GM19025 (cell line): ENCODE data around the gene NBPF26.
A peak's percentile ranks its signal among the peaks of the same experiment; 100 is the strongest.
"Not testable (repeated sequence)": the region's sequence is repeated elsewhere in the genome, so short reads cannot be mapped to it uniquely, and the experiment has no call there.

ENCODE experiments used
- ATAC-seq: cut with Tn5 transposase; IDR thresholded peaks from one replicate; pipeline ENCODE4 v1.9.1; 2021; ENCODE audit warnings: mild to moderate bottlenecking, low read depth, moderate library complexity; ENCODE audit not compliant: unreplicated experiment

Gene NBPF26

DNA sequence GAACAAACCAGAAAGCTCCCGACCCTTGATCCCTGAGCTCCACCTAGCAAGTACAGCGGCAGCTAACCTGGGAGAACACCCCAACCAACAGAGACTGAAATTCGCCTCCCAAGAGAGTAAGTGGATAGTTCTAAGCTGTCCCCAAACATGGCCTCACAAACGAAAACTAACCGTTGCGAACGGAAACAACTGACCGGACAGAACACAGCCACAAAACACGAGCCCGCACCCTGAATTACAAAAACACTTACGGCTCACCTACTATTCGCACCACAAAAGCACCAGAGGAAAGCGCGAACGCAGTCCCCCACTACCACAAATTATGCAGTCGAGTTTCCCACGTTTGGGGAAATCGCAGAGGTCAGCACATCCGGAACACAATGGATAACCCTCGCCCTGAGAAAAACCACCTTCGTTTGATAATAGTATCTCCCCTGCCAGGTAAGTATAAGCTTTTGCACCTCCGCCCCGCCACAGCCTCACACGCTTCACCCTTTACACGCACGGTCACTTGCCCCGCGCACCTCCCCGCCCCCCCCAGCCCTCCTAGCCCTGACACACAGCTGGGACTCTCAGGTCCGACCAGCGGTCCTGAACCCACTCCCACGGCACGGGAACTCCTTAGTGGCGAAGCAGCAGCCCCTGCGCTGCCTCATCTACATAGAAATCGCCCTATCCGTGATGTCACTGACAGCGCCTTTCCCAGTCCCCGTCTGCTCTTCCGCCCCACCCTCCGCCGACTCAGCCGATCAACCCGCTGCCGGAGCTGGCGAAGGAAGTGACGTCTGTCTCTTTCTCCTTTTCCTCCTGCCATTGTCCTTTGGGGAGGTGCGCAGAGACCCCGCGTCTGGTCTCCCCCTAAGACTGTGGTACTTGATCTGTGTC is 127.0 kb downstream of the NBPF26 start:
- ATAC-seq, result peak; percentile 76

DNA sequence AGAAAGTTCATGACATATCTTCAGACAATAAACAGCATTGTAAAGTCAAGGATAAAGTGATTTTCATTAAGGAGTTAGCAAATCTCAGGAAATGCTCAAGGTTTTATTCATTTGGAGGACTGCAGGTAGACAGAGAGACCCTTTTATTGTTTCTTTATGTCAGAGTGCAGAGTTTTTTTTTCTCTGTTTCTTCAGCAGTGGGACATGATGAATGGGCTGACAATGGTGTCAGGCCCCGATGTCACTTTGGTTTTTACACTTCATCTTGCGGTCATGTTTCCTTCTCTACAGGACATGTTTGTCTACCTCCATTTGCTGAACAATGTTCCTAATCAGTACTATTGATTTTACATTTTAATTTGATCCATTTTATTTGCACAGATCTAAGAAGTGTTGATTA is 134.4 kb downstream of the NBPF26 start:
- ATAC-seq, result not testable (repeated sequence)

DNA sequence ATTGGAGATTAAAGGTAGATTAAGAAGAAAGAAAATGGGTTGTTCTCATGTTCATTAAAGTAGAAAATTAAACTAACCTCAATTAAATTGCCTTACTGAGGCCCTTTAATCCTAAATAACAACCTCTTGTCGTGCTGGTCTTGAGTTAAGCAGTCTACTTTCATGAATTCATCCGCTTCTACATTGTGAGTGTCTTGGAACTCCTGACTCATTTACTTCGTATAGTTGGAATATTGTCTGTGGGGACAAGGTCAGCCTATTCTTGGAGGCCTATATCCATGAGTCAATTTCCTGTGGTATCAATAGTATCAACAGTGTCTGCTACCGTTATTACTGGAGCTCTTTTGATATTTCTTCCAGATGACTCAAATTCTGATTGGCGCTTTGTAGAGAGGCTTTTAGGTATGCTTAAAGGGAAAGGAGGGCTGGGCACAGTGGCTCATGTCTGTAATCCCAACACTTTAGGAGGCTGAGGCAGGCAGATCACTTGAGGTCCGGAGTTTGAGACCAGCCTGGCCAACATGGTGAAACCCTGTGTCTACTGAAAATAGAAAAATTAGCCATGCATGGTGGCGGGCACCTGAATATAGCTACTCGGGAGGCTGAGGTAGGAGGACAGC is 136.0 kb downstream of the NBPF26 start:
- not testable (repeated sequence) for ATAC-seq

DNA sequence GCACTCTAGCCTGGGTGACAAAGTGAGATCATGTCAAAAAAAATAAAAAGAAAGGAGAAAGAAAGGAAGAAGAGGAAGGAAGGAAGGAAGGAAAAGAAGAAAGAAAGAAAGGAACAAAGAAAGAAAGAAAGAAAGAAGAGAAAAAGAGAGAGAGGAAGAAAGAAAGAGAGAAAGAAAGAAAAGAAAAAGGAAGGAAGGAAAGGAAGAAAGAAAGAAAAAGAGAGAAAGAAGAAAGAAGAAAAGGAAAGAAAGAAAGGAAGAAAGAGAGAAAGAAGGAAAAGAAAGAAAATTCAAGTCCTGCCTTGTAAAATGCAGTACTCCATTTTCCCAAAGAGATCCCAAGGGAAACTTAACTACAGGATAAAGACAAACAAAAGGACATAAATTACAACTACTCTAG is 154.5 kb downstream of the NBPF26 start:
- not testable (repeated sequence) for ATAC-seq

DNA sequence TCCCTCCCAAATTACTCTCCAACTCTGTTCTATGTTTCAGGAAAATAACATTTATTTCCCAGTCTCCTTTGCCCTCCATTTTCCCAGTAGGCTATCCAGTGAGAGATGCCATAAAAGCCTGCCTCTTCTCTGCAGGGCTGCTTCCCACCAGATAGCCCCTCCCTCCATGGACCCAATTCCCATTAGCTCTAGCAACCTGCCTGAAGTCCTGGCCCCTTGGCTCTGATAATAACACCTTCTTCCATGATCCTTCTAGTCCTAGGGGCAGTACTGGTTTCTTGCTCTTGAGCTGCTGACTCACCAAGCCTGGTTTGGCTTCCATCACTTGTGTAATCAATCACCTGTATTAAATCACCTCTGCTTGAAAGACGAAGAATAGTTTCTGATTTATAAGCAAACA is 156.3 kb downstream of the NBPF26 start:
- not testable (repeated sequence) for ATAC-seq

DNA sequence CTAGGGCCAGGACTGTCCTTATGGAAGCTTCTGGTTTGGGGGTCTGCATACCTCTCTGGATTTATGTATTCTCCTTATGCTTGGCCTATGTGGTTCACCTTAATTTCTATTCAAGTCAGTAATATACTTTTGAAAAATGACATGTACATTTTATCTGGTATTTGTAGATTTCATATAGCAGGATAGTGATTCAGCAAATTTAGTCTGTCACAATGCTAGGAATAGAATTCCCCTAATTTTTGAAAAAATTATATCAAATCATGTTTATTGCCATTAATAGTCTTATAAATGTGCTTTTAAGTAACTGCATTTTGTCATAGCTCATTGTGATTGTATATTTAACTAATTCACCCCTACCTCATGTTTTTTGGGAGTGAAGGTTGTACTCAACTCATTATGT is 158.2 kb downstream of the NBPF26 start:
- ATAC-seq, result not testable (repeated sequence)
